GM21515 (cell line): Measurements from ENCODE around the gene SCIN.
"Not testable (repeated sequence)": the region's sequence is repeated elsewhere in the genome, so short reads cannot be mapped to it uniquely, and the experiment has no call there.

Experiments used
- ATAC-seq: cut with Tn5 transposase; IDR thresholded peaks from one replicate; pipeline ENCODE4 v1.9.1; 2021; ENCODE audit not compliant: unreplicated experiment

Gene SCIN

GRCh38 chr7:12570534-12571461 is at the start of gene SCIN:
SCIN (plus strand) TSS chr7:12570720; CDS start chr7:12570787, 67 bp downstream.
- ATAC-seq = no peak

GRCh38 chr7:12524794-12525386 is 45.6 kb upstream of the SCIN start:
- ATAC-seq = no peak

GRCh38 chr7:12526693-12527092 is 43.8 kb upstream of the SCIN start:
- ATAC-seq = not testable (repeated sequence)

- ATAC-seq = not testable (repeated sequence)
Measured at GRCh38 chr7:12527670-12528069, 42.9 kb upstream of the SCIN start.

GRCh38 chr7:12529971-12530710 is 40.4 kb upstream of the SCIN start:
- ATAC-seq = no peak

GRCh38 chr7:12531784-12532183 is 38.7 kb upstream of the SCIN start:
- no peak for ATAC-seq

GRCh38 chr7:12534046-12534445 is 36.5 kb upstream of the SCIN start:
- no peak for ATAC-seq

- ATAC-seq = no peak
Measured at GRCh38 chr7:12539681-12540080, 30.8 kb upstream of the SCIN start.

GRCh38 chr7:12540850-12541249 is 29.7 kb upstream of the SCIN start:
- ATAC-seq = no peak

- ATAC-seq = no peak
Measured at GRCh38 chr7:12543586-12543985, 26.9 kb upstream of the SCIN start.

GRCh38 chr7:12549106-12549505 is 21.4 kb upstream of the SCIN start:
- ATAC-seq = no peak

- ATAC-seq = no peak
Measured at GRCh38 chr7:12550956-12551355, 19.6 kb upstream of the SCIN start.

- no peak for ATAC-seq
Measured at GRCh38 chr7:12552876-12553275, 17.6 kb upstream of the SCIN start.

- ATAC-seq = no peak
Measured at GRCh38 chr7:12553416-12553815, 17.1 kb upstream of the SCIN start.

GRCh38 chr7:12554351-12554750 is 16.2 kb upstream of the SCIN start:
- ATAC-seq = no peak

GRCh38 chr7:12554872-12555271 is 15.6 kb upstream of the SCIN start:
- ATAC-seq = no peak

GRCh38 chr7:12555695-12556094 is 14.8 kb upstream of the SCIN start:
- ATAC-seq = not testable (repeated sequence)

GRCh38 chr7:12556139-12556792 is 14.3 kb upstream of the SCIN start:
- ATAC-seq = not testable (repeated sequence)

GRCh38 chr7:12557282-12557681 is 13.2 kb upstream of the SCIN start:
- ATAC-seq = no peak

- no peak for ATAC-seq
Measured at GRCh38 chr7:12564996-12565764, 5.3 kb upstream of the SCIN start.
